ENCODE results near the gene TMEM39B.
"Not testable (repeated sequence)": the region's sequence is repeated elsewhere in the genome, so short reads cannot be mapped to it uniquely, and the experiment has no call there.

TMEM39B gene

DNA sequence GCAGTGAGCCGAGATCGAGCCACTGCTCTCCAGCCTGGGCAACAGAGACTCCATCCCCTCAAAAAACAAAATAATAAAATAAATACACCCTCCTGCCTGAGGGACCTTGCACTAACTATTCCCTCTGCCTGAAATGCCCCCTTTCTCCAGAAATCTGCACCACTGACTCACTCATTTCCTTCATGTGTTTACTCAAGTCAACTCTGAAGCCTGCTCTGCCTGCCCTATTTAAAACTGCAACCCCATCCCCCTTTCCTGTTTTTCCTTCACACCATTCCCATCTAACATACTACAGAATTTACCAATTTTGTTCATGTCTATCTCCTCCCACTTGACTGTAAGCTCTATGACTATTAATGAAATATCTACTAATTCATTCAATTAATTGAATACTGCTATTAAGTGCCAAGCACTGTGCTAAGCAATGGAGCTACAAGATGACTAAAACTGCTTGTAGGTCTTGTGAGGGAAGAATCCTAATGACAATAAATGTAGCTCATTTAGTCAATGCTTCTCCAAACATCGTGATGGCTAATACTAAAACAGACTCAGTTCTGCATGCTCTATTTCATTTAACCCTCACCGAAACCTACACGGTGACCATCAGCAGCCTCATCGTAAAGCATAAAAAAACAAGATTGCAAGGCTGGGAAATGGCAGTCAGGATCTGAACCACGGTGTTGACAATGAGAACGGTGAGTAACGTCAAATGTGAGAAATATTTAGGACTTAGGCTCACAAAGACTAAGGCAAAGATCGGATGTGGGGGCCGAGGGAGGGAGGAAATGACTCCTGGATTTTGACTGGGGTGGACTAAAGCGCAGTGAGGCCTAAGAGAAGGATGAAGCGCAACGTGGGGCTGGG lies 749 bp upstream of the TMEM39B start:
- DNase-seq, result peak; percentile 76

DNA sequence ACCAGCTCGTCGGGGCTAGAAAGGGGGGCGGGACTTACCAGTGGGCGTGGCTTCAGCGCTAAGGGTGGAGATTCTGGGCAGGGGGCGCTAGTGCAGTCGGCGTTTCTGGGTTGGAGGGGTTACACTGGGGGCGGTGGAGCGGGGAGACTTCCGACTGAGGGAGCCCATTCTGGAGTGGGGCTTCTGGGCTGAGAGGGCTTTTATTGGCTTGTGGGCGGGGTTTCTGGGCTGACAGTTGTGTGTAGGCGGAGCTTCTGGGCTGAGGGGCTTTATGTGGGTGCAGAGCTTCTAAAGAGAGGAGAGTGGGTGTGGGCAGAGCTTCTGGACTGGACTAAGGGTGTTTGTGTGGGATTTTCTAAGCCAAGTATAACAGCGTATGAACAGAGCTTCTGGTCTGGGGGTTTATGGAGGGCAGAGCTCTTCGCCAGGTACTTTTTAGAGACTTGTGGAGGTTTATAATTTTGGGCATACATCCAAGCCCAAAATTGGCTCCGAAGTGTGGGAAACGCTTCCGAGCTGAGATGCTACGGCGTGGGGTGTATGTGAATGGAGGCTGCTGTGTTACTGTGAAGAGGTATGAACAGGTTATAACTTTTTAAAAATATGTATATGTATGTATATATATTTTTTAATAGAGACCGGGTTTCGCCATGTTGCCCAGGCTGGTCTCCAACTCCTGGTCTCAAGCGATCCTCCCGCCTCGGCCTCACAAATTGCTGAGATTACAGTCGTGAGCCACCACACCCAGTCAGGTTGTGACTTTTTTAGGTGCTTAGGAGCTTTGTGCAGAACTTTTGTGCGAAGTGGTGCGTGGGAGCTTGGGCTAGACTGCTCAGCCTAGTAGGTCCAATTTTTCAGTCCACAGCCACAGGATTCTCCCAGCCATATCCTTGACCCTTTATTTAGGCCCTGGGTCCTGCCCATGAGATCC lies 825 bp downstream of the TMEM39B start:
- DNase-seq, result no peak

DNA sequence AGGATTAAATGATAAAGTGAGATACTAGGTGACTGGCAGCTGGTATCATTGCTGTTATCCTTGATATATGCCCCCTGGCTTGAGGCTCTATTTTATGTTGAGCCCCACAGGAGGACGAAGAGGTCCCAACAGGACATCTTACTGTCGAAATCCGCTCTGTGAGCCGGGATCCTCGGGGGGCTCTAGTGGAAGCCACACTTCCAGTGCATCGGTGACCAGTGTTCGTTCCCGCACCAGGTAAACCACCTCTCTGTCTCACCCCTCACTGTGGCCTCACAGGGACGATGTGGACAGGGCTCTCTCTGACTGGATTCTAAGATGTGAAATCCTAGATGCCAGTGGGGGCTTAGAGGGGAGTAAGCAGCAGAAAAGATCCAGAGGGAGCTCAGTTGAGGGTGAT lies 2.1 kb downstream of the TMEM39B start:
- DNase-seq, result no peak

DNA sequence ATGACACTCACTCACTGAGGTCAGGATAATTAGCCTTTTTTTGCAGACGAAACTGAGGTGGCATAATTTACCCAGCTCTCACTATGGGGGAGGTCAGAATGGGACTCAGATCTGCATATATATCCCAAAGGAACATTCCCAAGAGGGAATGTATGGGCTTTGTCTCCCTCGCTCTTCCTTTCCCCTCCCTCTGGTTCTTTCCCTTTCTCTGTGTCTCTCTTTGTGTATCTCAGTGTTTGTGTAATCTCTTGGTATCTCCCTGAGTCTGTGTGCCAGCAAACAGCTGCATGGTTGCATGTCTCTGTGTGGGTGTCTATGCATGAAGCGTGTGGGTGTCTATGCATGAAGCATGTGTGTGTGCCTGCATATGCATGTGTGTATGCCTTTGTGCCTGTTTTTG lies 4.7 kb downstream of the TMEM39B start:
- DNase-seq, result no peak

DNA sequence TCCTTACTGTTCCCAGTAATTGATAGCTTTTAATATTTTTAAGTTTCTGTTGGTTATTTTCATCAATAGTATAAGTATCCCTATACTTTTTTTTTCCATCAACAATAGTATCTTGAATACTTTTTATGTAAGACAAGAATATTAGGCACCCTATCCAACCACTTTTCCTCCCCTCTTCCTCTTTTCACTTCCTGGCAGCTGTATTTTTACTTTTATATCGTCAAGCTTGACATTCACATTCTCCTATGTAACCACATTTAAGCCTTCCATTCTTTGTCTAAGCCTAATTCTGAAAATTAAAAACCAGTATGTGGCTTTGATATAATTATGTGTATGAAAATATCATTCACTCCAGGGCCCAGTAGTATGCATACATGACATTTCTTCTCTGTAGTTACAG lies 9.3 kb downstream of the TMEM39B start:
- DNase-seq, result no peak

DNA sequence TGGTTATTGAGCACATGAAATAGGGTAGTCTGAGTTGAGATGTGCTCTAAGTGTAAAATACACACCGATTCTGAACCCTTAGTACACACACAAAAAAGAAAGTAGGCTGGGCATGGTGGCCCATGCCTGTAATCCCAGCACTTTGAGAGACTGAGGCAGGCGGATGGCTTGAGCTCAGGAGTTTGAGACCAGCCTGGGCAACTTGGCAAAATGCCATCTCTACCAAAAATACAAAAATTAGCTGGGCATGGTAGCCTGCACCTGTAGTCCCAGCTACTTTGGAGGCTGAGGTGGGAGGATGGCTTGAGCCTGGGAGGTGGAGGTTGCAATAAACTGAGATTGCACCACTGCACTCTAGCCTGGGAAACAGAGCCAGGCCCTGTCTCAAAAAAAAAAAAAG lies 13.6 kb downstream of the TMEM39B start:
- DNase-seq, result not testable (repeated sequence)

DNA sequence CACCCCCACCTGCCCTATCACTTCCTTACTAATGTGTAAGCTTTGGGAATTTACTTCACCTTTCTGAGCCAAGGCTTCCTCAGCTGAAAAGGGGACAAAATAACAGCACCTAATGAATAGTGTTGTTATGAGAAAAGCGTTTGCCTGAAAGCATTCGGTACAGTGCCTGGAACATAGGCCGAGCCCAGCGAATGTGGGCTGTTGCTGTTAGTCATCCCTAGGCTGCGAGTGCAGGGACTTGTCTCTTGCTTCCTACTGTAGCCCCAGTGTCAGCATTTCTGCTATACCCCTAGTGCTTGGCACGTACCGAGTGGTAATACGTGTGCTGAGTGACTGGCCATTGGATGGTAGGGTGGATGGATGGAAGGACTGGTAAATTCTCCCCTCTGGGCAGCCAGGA lies 18.4 kb downstream of the TMEM39B start:
- DNase-seq, result no peak

DNA sequence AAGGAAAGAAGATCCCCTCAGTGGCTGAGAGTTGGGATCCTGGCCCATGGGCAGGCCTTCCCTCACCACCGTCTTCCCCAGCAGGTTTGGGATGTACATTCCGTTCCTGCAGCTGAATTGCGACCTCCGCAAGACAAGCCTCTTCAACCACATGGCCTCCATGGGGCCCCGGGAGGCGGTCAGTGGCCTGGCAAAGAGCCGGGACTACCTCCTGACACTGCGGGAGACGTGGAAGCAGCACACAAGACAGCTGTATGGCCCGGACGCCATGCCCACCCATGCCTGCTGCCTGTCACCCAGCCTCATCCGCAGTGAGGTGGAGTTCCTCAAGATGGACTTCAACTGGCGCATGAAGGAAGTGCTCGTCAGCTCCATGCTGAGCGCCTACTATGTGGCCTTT lies 18.9 kb downstream of the TMEM39B start:
- DNase-seq, result no peak

DNA sequence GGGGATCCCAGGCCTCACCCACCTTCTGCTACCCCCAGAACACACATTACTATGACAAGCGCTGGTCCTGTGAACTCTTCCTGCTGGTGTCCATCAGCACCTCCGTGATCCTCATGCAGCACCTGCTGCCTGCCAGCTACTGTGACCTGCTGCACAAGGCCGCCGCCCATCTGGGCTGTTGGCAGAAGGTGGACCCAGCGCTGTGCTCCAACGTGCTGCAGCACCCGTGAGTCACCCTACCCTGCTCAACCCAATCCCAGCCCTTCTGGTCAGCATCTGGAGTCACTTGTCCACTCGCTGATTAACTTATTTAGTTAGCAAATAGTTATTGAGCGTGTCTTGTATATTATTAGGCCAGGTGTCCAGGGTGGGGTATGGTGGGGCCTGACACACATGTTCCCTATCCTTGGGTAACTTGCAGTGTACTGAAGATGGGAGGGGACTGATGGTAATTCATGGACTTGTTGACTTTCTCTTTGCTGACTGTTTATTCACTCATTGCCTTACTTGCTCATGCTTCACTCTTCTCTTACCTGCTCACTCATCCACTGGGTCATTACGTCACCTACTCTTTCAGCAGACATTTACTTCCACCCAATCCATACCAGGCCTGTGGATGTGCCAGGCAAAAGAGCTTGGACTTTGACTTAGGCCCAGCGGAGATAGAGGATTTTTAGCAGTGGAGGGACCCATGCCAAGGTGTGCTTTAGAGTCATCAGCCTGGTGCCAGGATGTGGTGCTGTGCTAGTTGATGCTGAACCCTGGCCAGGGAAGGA lies 22.2 kb downstream of the TMEM39B start:
- no peak for DNase-seq

DNA sequence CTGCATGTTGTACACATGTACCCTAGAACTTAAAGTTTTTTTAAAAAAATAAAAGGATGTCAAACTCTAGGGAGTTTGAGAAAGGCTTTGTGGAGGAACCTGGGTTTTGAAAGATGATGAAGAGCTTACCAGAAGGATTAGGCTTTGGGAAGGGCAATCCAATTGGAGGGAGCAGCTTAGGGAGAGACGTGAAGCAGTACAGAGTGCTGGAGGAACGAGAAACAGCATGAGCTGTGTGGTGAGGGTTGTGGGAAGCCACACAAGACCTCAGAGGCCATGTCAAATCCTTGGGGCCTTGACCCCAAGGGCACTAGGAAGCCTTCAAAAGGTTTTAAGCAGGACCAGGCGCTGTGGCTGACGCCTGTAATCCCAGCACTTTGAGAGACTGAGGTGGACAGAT lies 26.7 kb downstream of the TMEM39B start:
- DNase-seq, result no peak

DNA sequence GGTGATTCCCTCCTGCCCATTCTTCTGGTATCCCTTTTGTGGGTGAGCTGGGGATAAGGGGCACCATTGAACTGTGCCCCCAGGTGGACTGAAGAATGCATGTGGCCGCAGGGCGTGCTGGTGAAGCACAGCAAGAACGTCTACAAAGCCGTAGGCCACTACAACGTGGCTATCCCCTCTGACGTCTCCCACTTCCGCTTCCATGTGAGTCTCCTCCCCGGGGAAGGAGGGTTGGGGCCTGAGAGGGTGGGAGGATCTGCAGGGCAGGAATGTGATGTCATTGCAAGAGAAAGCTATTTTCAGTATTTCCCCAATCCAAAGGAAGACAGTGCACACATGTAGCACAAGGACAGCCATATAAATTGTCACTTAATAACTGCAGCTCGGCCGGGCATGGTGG lies 27.6 kb downstream of the TMEM39B start:
- DNase-seq, result no peak

DNA sequence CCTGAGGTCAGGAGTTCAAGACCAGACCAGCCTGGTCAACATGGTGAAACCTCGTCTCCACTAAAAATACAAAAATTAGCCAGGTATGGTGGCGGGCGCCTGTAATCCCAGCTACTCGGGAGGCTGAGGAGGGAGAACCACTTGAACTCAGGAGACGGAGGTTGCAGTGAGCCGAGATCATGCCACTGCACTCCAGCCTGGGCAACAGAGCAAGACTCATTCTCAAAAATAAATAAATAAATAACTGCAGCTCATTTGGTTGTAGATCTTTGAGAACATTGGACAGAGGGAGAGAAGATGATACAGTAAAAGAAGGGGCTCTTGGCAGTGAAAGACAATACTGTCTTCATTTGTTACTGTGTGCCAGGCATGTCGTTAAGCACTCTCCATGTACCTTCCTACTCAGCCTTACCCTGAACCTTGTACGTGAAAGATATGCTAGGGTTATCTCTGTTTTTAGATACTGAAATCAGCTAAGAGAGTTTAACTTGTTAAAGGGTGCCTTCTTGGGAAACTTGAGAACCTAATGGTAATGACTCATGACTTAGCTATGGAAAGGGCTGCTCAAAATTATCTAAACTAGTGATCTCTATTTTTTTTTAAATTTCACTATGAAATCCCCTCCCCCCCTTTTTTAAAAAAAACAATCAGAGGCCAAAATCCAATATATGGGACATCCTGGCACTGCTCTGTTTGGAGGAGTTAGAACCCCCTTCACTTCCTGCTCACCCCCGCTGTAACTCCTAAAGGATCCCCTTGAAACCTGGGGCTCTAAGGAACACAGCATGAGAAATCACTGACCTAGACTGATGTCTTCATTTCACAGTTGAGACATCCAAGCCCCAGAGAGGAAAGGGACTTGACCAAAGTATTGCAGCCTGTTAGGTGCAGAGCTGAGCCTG lies 28.3 kb downstream of the TMEM39B start:
- DNase-seq, result peak; percentile 80

DNA sequence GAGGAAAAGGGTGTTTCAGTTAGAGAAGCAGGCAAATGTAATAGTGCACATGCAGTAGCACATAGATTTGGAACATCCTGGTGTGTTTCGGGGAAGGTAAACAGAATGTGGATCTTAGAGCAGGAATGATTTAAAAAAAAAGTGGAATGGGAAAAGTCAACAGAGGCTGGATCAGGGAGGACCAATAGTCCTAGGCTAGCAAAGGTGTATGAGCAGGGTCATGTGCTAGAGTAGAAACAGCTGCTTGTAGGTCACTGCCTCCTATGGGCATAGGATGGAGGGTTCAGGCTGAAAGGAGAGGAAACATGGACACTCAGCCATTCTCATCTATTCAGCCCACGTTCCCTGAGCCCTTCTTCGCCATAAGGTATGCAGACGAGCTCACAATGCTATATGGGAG lies 31.4 kb downstream of the TMEM39B start:
- no peak for DNase-seq

DNA sequence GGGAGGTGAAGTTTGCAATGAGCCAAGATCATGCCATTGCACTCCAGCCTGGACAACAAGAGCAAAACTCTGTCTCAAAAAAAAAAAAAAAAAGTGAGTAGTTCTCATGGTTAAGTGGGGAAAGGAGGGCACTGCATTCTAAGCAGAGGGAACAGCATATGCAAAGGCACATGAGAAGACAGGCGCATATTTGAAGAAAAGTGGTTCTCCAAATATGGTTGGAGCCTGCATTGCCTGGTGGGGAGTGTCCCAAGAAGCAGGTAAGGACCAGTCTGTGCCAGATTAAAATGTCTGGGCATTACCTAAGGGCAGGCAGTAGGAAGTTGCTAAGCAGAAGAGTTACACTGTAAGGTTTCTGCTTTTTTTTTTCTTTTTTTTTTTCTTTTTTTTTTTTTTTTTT lies 32.6 kb downstream of the TMEM39B start:
- no peak for DNase-seq

DNA sequence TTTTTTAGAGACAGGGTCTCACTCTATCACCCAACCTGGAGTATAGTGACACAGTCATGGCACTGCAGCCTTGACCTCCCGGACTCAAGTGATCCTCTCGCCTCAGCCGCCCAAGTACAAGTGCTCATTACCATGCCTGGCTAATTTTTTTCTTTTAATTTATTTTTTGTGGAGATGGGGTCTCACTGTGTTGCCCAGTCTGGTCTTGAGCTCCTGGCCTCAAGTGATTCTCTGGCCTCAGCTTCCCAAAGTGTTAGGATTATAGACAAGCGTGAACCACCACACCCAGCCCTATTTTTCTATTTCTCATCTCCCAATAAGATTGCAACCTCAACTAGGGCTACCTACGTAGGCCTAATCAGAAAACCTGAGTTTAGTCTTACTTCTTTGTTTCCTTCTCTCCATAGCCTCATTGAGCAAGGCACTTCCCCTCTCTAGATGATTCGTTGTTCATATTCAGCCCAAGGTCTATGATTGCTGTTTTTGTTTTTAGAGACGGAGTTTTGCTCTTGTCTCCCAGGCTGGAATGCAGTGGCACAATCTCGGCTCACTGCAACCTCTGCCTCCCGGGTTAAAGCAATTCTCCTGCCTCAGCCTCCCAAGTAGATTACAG lies 34.0 kb downstream of the TMEM39B start:
- DNase-seq, result no peak

DNA sequence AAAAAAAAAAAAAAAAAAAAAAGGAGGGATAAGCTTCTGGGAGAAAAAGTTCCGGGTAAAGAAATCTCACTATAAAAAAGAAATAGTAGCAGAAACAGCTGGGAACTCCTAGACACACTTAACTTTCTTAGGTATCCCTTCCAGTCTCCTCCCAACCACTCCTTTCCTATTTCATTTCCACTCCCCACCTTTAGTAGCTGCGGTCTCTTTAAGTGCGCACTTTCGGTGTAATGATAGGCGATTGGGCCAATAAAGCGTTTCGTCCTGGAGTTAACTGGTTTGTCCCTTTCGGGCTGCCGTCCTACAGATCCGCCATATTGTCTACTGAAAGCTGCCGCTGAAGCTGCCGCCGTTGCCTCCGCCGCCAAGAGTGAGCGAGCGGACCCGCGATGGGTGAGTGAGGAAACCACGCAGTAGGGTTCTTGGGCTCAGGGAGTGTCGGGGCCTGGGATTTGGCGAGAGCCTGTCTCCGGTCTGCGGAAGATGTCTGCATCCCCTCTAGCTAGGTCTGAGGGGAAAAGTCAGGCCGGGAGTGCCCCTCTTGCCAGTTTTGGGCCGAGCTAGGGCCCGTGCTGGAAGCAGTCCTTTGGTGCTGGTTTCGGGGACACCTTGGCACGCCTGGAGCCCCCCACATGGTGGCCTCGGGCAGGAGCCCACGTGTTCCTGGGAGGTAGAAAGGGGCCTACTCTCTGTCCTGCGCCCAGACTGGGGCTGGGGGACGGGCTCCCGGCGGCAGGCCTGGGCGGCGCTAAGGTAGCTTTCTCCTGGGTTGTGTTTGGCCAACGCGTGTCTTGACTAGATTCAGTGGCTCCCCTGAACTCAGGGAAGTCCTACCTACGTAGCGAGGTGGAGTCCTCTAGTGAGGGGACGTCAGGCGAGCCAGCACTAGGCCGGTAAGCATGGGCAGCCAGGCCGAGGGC lies 35.3 kb downstream of the TMEM39B start, which contains the start of gene KPNA6:
KPNA6 (plus strand) TSS at position 315 of the 920 bp plus-strand sequence; CDS start at position 390, 75 bp downstream.
- peak; percentile 96 for DNase-seq

DNA sequence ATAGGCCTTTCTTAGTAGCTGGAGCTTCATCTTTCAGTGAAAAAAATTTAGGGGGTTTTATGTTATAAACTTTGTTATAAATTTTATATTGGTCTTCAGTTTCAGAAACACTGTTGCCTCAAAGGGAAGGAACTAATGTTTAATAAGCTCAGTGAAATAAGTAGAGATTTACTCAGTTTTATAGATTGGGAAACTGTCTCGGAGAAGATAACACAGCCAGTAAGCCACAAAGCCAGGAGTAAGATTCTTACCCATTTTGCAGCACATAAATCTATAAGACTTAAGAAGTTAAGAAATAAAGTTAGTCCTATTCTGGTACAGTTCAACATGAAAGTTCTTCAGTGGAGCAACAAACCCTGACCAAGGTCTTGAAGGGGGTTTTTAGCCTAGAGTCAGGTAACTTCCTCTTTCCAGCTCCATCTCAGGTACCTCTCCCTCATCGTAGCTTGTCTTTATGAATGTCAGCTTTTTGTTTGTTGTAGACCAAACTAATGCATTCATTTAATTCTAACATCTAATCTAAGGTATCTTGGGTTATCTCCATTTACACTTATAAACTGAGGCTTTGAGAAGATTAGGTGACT lies 38.4 kb downstream of the TMEM39B start:
- DNase-seq, result no peak

DNA sequence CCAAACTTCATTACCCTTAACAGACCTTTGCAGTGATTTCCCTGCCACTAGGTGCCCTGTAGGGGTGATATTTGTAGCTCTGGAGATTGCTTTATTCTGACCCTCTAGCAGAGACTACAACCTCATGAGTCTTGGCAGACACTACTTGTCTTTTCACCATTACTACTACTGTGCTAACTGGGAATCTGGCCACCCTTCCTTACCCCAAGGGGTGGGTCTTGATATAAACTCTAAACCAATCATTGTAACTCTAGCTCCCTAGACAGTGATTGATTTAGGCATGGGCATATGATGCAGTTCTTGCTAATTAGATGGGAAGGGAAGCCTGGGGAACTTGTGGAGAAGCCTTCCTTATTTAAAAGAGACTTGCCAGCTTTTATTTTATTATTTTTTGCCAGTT lies 39.0 kb downstream of the TMEM39B start:
- no peak for DNase-seq

DNA sequence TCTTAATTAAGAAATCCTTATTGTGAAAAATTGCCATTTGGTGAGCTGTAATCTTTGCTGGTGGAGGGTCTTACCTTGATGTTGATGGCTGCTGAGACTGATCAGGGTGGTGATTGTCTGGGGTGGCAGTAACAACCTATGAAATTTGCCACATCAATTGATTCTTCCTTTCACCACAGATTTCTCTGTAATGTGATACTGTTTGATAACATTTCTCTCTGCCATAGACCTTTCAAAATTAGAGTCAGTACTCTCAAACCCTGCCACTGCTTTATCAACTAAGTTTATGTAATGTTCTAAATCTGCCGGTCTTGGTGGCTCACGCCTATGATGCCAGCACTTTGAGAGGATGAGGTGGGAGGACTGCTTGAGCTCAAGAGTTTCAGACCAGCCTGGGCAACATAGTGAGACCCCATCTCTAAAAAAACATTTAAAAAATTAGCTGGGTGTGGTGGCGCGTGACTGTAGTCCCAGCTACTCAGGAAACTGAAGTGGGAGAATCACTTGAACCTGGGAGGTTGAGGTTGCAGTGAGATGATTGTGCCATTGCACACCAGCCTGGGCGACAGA lies 40.2 kb downstream of the TMEM39B start:
- DNase-seq, result no peak

DNA sequence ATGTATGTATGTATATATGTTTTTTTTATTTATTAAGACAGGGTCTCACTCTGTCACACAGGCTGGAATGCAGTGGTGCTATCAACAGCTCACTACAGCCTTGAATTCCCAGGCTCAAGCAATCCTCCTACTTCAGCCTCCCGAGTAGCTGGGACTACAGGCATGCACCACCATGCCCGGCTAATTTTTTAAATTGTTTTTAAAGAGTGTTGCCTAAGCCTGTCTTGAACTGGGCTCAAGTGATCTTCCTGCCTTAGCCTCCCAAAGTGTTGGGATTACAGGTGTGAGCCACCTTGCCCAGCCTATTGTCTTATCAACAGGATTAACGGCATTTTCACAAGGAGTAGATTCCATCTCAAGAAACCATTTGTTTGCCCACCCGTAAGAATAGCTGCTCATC lies 40.7 kb downstream of the TMEM39B start:
- DNase-seq, result not testable (repeated sequence)
